HG03565 (cell line): ENCODE measurements around the gene PTCD2.
"Not testable (repeated sequence)": the region's sequence is repeated elsewhere in the genome, so short reads cannot be mapped to it uniquely, and the experiment has no call there.

Experiments used
- ATAC-seq: cut with Tn5 transposase; IDR thresholded peaks from one replicate; pipeline ENCODE4 v1.9.1; 2021; ENCODE audit warnings: mild to moderate bottlenecking, moderate library complexity; ENCODE audit not compliant: unreplicated experiment

PTCD2 gene

GRCh38 chr5:72377910-72378638, 57.9 kb downstream of the PTCD2 start:
- no peak for ATAC-seq

GRCh38 chr5:72378639-72379289, 58.6 kb downstream of the PTCD2 start:
- no peak for ATAC-seq

GRCh38 chr5:72379936-72380335, 59.8 kb downstream of the PTCD2 start:
- no peak for ATAC-seq

GRCh38 chr5:72380492-72381274, 60.5 kb downstream of the PTCD2 start:
- ATAC-seq, result no peak

GRCh38 chr5:72383280-72383679, 63.1 kb downstream of the PTCD2 start:
- ATAC-seq, result no peak

- no peak for ATAC-seq
Measured at GRCh38 chr5:72383726-72384125, 63.6 kb downstream of the PTCD2 start.

GRCh38 chr5:72386639-72387038, 66.5 kb downstream of the PTCD2 start:
- no peak for ATAC-seq

- no peak for ATAC-seq
Measured at GRCh38 chr5:72387985-72388384, 67.8 kb downstream of the PTCD2 start.

- no peak for ATAC-seq
Measured at GRCh38 chr5:72388646-72389045, 68.5 kb downstream of the PTCD2 start.

- no peak for ATAC-seq
Measured at GRCh38 chr5:72390836-72391235, 70.7 kb downstream of the PTCD2 start.

- no peak for ATAC-seq
Measured at GRCh38 chr5:72392326-72392733, 72.2 kb downstream of the PTCD2 start.

- no peak for ATAC-seq
Measured at GRCh38 chr5:72393052-72393451, 72.9 kb downstream of the PTCD2 start.

GRCh38 chr5:72394688-72395087, 74.5 kb downstream of the PTCD2 start:
- ATAC-seq, result no peak

GRCh38 chr5:72397836-72398235, 77.7 kb downstream of the PTCD2 start:
- ATAC-seq, result no peak

GRCh38 chr5:72400950-72401349, 80.8 kb downstream of the PTCD2 start:
- ATAC-seq, result no peak

GRCh38 chr5:72402381-72402890, 82.3 kb downstream of the PTCD2 start:
- no peak for ATAC-seq

- ATAC-seq, result no peak
Measured at GRCh38 chr5:72402959-72403628, 82.9 kb downstream of the PTCD2 start.

GRCh38 chr5:72404771-72405170, 84.6 kb downstream of the PTCD2 start:
- not testable (repeated sequence) for ATAC-seq

- ATAC-seq, result no peak
Measured at GRCh38 chr5:72407078-72407477, 86.9 kb downstream of the PTCD2 start.

GRCh38 chr5:72407541-72407940, 87.4 kb downstream of the PTCD2 start:
- no peak for ATAC-seq

GRCh38 chr5:72408127-72408526, 88.0 kb downstream of the PTCD2 start:
- ATAC-seq, result no peak
